Stimulated activated CD4-positive, alpha-beta T cell treated with anti-CD3 and anti-CD28 coated beads, TNF-alpha, amount 100 ng/mL, for 48 hours (primary cell): ENCODE results near the gene SLC9A1.
"Not testable (repeated sequence)": the region's sequence is repeated elsewhere in the genome, so short reads cannot be mapped to it uniquely, and the experiment has no call there.

Experiments used
- DNase-seq, 3 donors: peaks; one replicate each; pipeline ENCODE4 v3.0.0-alpha.2; 2020; ENCODE audit warnings: low read depth in 3 of 3

The SLC9A1 gene

DNA sequence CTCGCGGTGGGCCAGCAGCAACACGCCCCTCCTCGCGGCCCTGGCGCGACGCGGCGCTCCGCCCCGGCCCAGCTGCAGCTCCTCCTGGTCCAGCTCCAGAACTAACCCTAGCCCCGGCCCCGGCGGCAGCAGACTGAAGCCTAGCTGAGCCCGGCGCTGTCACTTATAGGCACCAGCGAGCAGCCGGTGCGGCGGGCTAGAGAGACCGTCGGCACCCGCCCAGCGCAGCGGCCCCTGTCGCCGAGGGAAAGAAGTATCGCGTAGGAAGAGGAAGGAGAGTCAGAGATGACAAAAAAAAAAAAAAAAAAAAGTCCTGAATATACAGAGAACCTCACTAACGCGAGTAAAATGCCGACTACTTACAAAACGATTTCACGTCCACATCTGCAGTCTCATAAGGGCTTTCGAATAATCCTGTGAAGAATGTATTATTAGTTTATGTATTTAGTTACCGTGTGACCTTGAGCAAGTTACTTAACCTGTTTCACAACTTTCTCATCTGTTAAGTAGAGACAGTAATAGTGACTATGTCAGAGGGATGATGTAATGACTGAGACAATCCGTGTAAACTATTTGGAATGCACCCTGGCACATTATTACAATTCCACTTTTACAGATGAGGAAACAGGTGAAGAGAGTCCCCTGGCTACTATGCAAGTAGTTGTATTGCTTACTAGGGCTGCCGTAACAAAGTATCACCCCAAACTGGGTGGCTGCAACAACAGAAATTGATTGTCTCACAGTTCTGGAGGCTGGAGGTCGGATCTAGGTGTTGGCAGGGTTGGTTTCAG is at the start of gene SLC9A1:
Gene SLC9A1, minus strand, starts transcription at position 135 of the 791 bp plus-strand sequence. CDS start 791 bp downstream, outside the sequence.
- DNase-seq: peak; percentile 85 to 90 (median 88)

DNA sequence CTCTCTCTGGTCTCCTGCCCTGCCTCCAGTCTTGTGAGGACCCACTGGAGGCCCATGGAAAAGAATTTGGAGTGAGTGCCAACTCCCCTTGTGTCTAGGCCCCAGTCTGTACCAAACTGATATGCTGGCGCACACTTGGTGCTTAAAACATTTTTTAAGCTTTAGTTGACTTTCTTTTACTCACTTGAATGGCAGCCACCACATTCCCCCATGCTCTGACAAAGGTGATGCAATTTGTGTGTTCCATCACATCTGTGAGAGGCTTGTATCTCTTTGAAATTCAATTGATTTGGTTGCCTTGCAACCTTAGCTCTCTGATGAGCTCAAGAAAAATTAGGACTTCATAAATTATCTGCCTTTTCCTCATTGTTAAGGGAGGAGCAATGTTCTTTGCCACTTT is 49.0 kb upstream of the SLC9A1 start:
- DNase-seq: no peak

DNA sequence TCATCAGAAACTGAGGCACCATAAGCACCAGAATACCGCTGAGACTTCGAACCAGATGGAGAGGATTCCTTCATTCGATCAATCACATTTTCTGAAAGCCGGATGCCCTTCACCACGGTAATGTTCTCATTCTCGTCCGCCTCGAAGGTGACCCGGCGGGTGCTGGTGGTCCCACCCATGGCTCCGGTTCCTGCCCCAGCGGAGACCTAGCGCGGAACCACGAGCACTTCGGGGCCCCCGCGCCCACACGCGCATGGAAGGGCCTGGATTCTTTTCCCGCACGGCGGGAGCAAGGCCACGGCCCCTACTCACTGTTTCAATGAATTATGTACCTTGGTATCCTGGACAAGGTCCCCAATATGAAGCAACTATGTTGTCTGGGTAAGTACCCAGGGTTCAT is 46.4 kb upstream of the SLC9A1 start:
- DNase-seq: no peak

DNA sequence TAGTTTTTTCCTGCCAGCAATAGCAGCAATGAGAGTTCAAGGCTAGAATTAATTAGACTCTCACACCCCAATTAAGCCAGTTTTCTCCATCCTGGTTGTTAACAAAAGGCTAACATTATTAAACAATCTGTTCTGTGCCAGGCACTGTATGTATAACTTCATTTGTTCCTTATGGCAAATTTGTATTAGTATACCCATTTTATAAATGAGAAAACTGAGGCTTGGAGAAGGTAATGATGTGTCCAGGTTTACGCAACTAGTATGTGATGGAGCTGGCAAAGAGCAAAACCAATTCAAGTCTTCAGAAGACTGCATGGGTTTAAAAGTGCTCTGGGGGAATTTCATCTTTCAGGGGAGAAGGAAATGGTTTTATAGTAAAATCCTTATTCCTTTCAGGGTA is 38.3 kb upstream of the SLC9A1 start:
- no peak for DNase-seq

DNA sequence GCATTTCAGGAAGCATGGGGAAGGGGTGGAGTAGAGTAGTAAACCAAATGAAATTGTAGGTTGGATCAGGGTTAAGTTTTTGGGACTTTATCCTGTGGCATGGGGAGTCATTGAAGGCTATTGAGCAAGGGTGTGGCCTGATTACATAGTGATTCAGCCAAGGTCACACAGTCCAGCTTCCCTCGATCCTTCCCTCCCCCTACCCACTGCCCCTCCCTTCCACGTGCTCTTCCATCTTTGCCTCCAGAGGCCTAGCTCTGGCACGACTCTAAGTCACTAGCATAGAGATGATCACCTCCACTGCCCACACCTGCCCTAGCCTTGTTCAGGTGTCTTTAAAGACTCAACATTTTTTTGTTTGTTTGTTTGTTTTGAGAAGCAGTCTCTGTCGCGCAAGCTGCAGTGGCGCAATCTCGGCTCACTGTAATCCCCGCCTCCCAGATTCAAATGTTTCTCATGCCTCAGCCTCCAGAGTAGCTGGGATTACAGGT is 37.2 kb upstream of the SLC9A1 start:
- DNase-seq: no peak

DNA sequence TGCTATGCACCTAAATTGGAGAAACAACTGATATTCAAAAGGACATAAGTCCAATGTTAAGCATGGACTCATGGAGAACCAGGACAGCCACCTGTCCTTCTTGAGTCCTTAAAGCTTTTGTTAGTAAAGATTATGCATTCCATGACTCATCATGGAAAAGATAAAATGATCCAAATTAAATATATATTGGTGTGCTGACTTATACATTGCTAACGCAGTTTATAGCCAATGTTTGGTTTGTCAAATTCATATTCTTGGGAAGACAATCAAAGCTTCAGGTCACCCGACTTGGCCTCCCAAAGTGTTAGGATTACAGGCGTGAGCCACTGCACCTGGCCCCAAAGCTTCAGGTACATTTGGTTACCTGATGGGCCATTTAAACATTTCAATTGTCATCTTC is 29.7 kb upstream of the SLC9A1 start:
- DNase-seq: not testable (repeated sequence)

DNA sequence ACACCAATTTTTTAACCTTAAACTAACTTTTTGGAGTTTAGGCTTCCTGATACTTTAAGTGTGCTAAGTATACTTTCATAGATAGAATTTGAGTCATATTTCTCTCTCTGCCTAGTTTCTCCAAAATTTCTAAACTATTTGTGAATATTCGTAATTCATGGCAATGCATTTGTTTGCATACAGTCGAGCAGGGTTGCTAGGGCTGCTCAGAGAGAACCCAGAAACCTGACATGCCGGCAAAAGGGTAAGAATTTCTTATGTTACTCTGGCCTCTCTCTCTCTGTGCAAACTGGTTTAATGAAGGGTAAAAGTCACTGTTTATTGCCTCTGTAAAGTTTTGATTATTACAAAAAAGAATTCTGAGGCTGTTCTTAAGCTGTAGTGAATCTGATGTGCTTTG is 25.1 kb upstream of the SLC9A1 start:
- no peak for DNase-seq

DNA sequence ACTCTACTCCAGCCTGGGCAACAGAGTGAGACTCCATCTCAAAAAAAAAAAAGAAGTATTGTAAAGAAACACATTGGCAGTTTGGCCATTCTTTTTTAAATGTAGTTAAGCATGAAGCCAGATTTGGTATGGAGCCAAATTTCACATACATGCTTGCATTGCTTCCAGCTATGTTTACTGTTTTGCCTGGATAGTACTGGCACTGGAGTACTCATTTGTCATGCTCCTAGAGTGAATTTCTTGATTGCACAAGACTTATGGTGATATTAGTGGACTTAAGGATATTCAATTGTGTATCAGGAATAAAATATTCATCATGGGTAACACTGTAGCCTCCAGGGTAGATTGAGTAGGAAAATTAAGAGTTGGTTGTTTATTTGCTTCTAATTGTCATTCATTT is 24.5 kb upstream of the SLC9A1 start:
- DNase-seq: no peak

DNA sequence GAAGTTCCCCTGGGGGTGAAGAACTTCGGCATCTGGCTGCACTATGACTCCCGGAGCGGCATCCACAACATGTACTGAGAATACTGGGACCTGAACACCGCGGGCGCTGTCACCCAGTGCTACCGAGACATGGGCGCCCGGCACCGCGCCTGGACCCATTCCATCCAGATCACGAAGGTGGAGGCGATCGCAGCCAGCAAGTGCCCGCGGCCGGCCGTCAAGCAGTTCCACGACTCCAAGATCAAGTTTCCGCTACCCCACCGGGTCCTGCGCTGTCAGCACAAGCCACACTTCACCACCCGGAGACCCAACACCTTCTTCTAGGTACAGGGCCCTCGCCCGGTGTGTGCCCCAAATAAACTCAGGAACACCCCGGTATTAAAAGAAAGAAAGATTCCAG is 22.0 kb upstream of the SLC9A1 start:
- DNase-seq: no peak

DNA sequence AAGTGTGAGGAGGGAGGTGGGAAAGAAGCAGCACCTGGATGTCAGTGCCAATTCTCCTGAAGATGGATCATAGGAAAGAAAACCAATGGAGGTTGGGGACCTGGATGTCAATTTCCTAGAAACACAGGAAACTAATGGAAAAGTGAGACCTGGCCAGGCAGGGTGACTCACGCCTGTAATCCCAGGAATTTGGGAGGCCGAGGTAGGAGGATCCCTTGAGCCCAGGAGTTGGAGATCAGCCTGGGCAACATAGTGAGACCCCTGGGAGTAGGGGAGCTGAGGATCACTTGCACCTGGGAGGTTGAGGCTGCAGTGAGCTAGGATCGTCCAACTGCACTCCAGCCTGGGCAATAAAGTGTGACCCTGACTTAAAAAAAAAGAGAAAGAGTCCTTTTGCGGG is 21.4 kb upstream of the SLC9A1 start:
- no peak for DNase-seq

DNA sequence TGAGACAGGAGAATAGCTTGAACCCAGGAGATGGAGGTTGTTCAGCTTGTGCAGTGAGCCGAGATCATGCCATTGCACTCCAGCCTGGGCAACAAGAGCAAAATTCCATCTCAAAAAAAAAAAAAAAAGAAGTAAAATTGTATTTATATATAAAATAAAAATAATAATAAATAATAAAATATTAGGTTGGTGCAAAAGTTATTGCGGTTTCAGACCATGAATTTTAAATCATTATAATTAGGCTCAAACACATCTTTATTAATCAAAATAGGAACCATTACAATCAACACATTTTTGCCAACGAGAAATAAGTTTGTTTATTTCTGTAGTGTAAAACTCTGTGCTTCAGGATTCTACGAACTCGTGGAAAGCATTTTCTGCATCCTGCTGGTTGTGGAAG is 18.1 kb upstream of the SLC9A1 start:
- not testable (repeated sequence) for DNase-seq

DNA sequence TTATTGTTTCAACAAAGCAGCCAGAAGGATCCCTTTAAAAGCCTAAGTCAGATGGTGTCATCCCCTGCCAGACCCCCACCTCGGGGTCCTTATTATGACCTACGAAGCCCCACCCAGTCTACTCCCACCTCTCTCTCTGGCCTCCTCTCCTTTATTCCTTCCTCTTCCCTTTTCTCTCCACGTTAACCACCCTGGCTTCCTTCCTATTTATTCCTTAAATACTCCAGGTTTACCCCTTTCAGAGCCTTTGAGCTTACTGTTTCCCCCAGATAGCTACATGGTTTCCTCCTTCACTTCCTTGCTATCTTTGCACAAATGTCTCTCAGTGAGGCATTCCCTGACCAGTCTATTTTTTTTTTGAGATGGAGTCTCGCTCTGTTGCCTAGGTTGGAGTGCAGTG is 12.0 kb upstream of the SLC9A1 start:
- no peak for DNase-seq

DNA sequence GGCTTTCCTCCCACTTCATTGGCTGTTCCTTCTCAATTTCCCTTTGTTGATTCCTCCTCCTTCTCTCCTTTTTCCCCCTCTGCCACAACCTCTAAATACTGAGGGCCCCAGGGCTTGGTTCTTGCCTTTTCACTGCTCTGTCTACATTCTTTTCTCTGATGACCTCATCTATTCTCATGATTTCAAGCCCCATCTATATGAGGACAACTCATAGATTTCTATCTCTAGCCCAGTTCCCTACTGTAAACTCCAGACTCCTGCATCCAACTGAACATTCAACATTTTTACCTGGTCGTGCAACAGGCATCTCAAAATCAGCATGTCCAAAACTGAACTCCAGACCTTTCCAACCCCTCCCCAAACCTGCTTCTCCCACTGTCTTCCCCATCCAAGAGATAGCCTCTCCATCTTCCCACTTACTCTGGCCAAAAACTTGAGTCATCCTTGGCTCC is 11.5 kb upstream of the SLC9A1 start:
- DNase-seq: no peak

DNA sequence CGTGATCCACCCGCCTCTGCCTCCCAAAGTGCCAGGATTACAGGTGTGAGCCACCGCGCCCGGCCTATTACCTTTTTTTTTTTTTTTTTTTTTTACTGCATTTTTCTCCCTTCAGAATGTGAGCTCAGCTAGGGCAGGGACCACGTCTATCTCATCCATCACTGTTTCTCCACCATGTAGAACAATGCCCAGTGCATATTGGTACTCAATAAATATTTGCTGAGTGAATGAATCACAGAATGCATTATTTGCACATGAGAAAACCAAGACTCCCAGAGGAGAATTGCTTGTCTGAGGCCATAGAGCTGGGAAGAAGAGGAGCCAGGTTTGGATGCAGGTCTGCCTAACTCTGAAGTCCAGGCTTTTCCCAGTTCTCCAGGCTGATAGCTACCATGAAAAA is 8.2 kb upstream of the SLC9A1 start:
- no peak for DNase-seq

DNA sequence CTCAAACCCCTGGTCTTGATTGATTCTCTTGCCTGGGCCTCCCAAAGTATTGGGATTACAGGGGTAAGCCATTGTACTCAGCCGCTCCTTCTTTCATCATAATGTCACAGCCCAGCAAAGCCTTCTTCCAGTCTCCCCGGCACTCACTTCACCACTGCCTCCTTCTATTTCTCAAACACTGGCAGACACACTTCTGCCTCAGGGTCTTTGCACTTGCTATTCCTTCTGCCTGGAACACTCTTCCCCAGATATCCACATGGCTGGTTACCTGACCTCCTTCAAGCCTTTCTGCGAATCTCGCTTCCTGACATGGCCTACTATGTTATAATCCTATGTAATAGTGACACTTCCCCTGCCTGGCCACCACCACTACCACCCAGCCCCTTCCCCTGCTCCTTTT is 7.2 kb upstream of the SLC9A1 start:
- no peak for DNase-seq

DNA sequence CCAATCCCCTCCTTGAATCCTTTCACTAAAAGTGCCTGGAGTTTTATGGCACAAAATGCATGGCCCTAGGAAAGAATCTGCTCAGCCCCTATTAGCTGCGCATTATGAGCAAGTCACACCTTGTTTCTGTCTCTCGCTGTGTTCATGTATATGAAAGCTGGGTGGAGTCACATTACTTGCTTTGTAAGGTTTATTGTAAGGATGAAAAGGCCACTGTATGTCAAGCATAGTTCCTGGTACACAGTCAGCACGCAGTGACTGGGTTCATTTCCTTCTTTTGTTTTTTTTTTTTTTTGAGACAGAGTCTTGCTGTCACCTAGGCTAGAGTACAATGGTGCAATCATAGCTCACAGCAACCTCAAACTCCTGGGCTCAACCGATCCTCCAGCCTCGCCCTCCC is 6.7 kb upstream of the SLC9A1 start:
- DNase-seq: no peak

DNA sequence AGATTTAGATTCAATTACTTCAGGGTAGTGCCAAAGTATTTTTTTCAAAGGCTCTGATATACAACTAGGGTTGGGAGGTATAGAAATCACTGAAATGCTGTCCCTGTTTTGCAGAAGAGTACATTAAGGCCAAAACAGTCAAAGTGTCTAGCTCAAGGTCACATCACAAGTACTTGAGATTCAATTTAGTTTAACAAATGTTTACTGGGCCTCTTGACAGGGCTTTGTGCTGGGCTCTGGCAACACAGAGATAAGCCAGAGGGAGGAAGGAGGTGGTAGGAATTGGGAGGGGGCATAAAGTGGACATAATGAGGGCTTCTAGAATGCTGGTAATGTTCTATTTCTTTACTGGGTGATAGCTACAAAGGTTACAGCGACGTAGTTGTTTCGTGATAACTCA is 2.3 kb upstream of the SLC9A1 start:
- no peak for DNase-seq

DNA sequence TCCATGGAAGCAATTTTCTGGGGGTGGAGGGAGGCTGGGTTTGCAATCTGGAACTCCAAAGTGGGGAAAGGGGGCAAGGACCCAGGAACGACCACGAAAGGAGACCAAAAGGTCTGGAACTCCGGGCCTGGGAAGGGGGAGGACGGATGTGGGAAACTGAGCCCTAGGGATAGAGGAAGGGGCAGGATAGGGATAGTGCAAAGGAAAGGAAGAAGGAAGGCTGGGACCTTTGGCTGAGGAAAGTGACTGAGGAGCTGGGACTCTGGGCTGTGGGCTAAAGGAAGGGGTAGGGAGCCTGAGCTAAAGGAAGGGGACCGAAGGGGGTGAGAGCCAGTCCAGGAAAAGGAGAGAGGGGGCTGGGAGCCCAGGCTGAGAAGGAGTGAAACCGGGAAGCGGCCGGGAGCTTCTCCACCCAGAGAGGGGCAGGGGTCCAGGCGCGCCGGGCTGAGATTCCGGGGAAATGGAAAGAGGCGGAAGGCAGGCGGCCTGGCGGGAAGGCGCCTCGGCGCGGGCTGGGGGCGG is 395 bp downstream of the SLC9A1 start:
- DNase-seq: no peak

DNA sequence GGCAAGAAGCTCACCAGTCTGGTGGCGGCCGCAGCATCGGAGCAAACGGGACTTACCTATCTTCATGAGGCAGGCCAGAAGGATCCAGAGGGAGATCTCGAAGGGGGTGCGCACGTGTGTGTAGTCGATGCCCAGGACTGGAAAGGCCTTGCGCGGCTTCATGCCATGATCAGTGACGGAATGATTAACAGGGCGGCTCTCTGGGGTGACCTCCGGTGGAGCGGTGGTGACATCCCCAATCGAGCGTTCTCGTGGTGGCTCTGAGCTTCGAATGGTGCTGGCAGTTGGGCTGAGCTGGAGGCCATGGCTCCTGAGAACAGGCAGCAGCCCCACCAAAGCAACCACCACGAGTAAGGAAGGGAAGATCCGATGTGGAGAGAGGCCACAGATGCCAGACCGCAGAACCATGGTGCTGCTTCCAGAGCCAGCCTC is 982 bp downstream of the SLC9A1 start:
- no peak for DNase-seq

DNA sequence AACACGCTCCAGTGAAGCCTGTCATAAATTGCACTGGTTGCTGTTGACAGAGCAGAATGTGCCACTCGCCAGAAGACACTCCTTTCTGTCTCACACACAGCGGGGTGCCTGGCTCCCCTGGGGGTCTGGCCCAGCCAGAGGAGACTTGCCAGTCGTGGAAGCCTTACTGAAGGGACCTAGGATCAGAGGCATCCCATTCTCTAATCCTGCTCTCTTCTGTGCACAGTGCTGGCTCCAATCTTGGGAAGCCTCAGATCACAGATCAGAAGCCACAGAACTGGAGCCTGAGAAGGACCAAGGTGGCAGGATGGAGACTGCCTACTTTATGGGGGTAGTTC is 1.4 kb downstream of the SLC9A1 start:
- no peak for DNase-seq

DNA sequence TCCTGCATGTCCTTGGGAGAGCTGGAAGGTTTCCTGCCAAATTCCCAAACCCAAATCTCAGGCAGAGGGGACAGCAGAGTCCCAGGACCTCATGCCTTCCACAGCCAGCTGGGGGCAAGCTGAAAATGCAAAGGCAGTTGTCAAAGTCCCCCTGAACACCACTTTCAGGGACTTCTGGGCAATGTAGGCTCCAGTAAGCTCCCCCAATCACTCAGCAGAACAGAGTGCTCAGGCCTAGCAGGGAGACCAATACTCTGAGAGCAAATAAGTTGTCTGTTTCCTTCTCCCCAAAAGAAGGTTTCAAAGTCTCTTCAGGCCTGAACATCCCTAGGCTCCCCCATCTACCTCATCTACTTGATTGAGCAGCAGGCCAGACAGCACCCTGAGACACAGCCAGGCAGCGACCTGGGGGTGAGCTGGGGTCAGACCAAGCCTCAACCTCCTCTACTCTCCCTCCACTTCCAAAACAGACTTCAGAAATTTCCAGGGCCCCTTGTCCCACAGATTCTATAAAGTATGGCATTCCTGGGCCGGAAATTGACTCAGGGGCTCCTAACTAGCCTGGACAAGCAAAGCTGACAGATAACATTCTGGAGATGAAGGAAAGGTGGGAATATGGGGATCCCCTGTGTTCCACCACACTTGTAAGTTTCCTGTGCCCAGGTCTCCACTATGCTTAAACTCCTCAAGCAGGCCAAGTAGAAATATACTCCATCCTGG is 1.9 kb downstream of the SLC9A1 start:
- no peak for DNase-seq

DNA sequence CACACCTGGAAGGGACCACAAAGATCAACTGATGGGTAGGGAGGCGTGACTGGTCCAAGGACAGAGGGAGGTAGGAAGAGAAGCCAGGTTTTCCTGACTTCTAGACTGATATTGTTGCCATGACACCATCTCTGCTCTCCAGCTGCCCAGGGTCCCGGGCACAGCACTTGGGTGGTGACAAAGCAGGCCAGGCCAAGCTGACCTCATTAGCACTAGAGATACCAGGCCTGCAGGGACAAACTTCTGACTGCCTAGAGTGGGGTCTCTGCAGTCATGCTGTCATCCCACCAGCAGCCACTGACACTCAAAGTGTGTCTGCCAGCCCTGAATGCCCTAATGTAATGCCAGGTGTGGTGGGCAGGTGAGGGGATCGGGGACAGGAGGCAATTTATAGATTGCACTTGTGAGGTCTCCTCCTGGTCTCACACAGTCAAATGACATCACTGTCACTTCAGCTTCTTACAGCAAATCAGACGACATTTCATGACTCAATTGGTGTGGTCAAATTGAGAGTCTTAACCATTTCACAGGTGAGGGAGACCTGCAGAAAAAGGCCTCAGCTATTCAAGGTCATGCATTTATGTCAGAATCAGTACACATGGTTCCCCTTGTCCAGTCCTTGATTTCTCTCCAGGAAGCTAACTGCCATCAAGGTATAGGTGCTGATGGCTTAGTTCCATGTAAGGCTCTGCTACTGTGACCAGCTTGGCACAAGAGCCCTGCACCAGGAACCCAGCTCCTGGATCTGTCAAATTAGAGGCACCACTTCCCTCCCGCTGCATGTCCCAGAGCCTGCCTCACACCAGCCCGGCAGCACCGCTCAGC is 2.7 kb downstream of the SLC9A1 start:
- DNase-seq: no peak
